ENCODE results near the gene PEF1. TPM values are rescaled to one million over a fixed set of nuclear protein-coding genes. Genes with fewer than 3 reads are reported as not detected.

The PEF1 gene
- total RNA-seq, 1 experiment from 2014 or later: 40.3 TPM

GRCh38 chr1:31657972-31658510 lies 13.4 kb upstream of the PEF1 start:
- H4K5ac ChIP-seq (ENCODE audit: insufficient read length, low read depth, low read length): no peak overlapping the region
- no peak overlapping the region for H3K23ac ChIP-seq (ENCODE audit: insufficient read length, low read depth, low read length)
- H4K91ac ChIP-seq (ENCODE audit: insufficient read length, low read depth, low read length): no peak overlapping the region
- H2BK12ac ChIP-seq (ENCODE audit: insufficient read length, low read depth, low read length): no peak overlapping the region
- H3K27ac ChIP-seq (ENCODE audit: insufficient read length, low read depth, low read length): no peak overlapping the region
- H3K79me2 ChIP-seq (ENCODE audit: insufficient read depth, low read length): no peaks in the 10 kb centered on the region
- H3K9ac ChIP-seq (ENCODE audit: extremely low read depth, insufficient read length, low read length): no peak overlapping the region
- Mint-ChIP-seq H3K27ac (peak overlapping the region in 1 of 3 experiments; percentile 83; a peak in 1 of 7 replicates), H3K4me3 (no peak overlapping the region), H3K9me3 (no peaks in the 10 kb centered on the region), H3K36me3 (ENCODE audit: insufficient read depth in 1 of 3, low read depth in 3 of 3) (no peaks in the 10 kb centered on the region; a peak in 1 of 7 replicates), H3K27me3 (ENCODE audit: low read depth) (peaks cover 3% of the 10 kb centered on the region), H3K4me1 (peaks cover 0 to 1% of the 10 kb centered on the region in 2 experiments; a peak in 1 of 4 replicates)
- H3K23me2 ChIP-seq (ENCODE audit: insufficient read length, low read depth, low read length, poor library complexity, severe bottlenecking): no peaks in the 10 kb centered on the region
- no peaks in the 10 kb centered on the region for H3K27me3 ChIP-seq (ENCODE audit: insufficient read depth, low read length)
- no peak overlapping the region for H3K18ac ChIP-seq (ENCODE audit: insufficient read length, low read depth, low read length)
- WGBS (ENCODE audit: extremely low coverage, insufficient read length, low lambda C conversion rate): no CpG with 5 or more reads among the region's 12 CpGs
- no peak overlapping the region for H3K56ac ChIP-seq (ENCODE audit: insufficient read length, low read depth, low read length)
- no peak for DNase-seq
- H3K9me3 ChIP-seq (ENCODE audit: control insufficient read depth, low read depth, low read length): no peaks in the 10 kb centered on the region
- no peak overlapping the region for H3K14ac ChIP-seq (ENCODE audit: insufficient read depth, low read length)
- H3K4me2 ChIP-seq (ENCODE audit: insufficient read depth, insufficient read length, low read length): no peak overlapping the region
- H4K8ac ChIP-seq (replicated peaks; ENCODE audit: insufficient read length, low read depth, low read length): no peak overlapping the region
- no peak overlapping the region for H2BK5ac ChIP-seq (ENCODE audit: insufficient read length, low read length)
- H2BK20ac ChIP-seq (ENCODE audit: low read depth, low read length, poor library complexity, severe bottlenecking): no peak overlapping the region
- H4K20me1 ChIP-seq (ENCODE audit: control insufficient read depth, insufficient read depth, insufficient read length): no peaks in the 10 kb centered on the region
- H3T11ph ChIP-seq (ENCODE audit: low read length): no peak overlapping the region
- no peak overlapping the region for H2BK15ac ChIP-seq (ENCODE audit: low read depth, low read length)
- no peak overlapping the region for H3K4ac ChIP-seq (ENCODE audit: low read depth, low read length)
- H2AK5ac ChIP-seq (ENCODE audit: insufficient read length, low read length): no peak overlapping the region
- H3K4me1 ChIP-seq (ENCODE audit: insufficient read depth, low read length): no peaks in the 10 kb centered on the region
- H3K79me1 ChIP-seq (ENCODE audit: insufficient read depth, low read depth, low read length, poor library complexity, severe bottlenecking): no peaks in the 10 kb centered on the region
- H2AFZ ChIP-seq (ENCODE audit: low read length): no peak overlapping the region
- no peak overlapping the region for H2BK120ac ChIP-seq (ENCODE audit: low read depth, low read length, poor library complexity, severe bottlenecking)
- no peak for TF ChIP-seq CTCF (conservative IDR thresholded peaks at IDR 0.05)
